ENCODE results near the gene NEBL.

NEBL gene

DNA sequence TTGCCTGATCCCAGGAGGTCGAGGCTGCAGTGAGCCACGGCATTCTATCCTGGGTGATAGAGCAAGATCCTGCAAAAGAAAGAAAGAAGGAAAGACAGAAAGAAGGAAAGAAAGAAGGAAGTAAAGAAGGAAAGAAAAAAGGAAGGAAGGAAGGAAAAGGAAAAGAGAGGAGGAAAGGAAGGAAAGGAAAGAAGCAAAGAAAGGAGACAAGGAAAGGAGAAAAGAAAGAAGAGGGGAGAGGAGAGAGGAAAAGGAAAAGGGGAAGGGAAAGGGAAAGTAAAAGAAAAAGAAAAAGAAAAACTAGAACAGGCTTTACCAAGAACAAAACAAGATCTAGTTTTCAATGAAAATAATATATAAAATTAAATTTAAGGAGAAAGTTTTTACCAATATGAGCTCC is 15.0 kb downstream of the NEBL start:
- Histone ChIP-seq H3K27ac (no peak overlapping the region), H3K9ac (ENCODE audit: insufficient read length) (no peak overlapping the region), H3K4me3 (no peak overlapping the region), H3K9me3 (ENCODE audit: low read depth, low read length) (no peaks in the 10 kb centered on the region), H3K36me3 (ENCODE audit: insufficient read depth, low read length) (no peaks in the 10 kb centered on the region)
- TF ChIP-seq POLR2AphosphoS5 (IDR thresholded peaks at IDR 0.05; ENCODE audit: borderline replicate concordance, low read depth, low read length) = no peak
- TF ChIP-seq FOXP2 (optimal IDR thresholded peaks at IDR 0.05; ENCODE audit: control extremely low read depth, extremely low read length, insufficient read depth) = no peak
- no peak for TF ChIP-seq EZH2 (IDR thresholded peaks at IDR 0.05)
- no peak for DNase-seq (ENCODE audit: low read depth, low spot score)

- H3K36me3 ChIP-seq (ENCODE audit: insufficient read depth, low read length) = no peaks in the 10 kb centered on the region
- H3K9ac ChIP-seq (ENCODE audit: insufficient read length) = no peak overlapping the region
- H3K9me3 ChIP-seq (ENCODE audit: low read depth, low read length) = no peaks in the 10 kb centered on the region
- no peak overlapping the region for H3K27ac ChIP-seq
- DNase-seq (ENCODE audit: low read depth, low spot score) = no peak
- no peak overlapping the region for H3K4me3 ChIP-seq
- TF ChIP-seq EZH2 (IDR thresholded peaks at IDR 0.05) = no peak
- TF ChIP-seq POLR2AphosphoS5 (IDR thresholded peaks at IDR 0.05; ENCODE audit: borderline replicate concordance, low read depth, low read length) = no peak
- TF ChIP-seq FOXP2 (optimal IDR thresholded peaks at IDR 0.05; ENCODE audit: control extremely low read depth, extremely low read length, insufficient read depth) = no peak
Measured at GRCh38 chr10:20879136-20879535, 18.0 kb downstream of the NEBL start.

- Histone ChIP-seq H3K9me3 (ENCODE audit: low read depth, low read length) (no peaks in the 10 kb centered on the region), H3K27ac (no peak overlapping the region), H3K36me3 (ENCODE audit: insufficient read depth, low read length) (no peaks in the 10 kb centered on the region), H3K9ac (ENCODE audit: insufficient read length) (no peak overlapping the region), H3K4me3 (no peak overlapping the region)
- TF ChIP-seq POLR2AphosphoS5 (IDR thresholded peaks at IDR 0.05; ENCODE audit: borderline replicate concordance, low read depth, low read length) (no peak), EZH2 (IDR thresholded peaks at IDR 0.05) (no peak), FOXP2 (optimal IDR thresholded peaks at IDR 0.05; ENCODE audit: control extremely low read depth, extremely low read length, insufficient read depth) (no peak)
- no peak for DNase-seq (ENCODE audit: low read depth, low spot score)
Measured at GRCh38 chr10:20877986-20878983, 18.8 kb downstream of the NEBL start.

GRCh38 chr10:20877554-20877953 is 19.6 kb downstream of the NEBL start:
- Histone ChIP-seq H3K9ac (ENCODE audit: insufficient read length) (no peak overlapping the region), H3K4me3 (no peak overlapping the region), H3K36me3 (ENCODE audit: insufficient read depth, low read length) (no peaks in the 10 kb centered on the region), H3K27ac (no peak overlapping the region), H3K9me3 (ENCODE audit: low read depth, low read length) (no peaks in the 10 kb centered on the region)
- TF ChIP-seq FOXP2 (optimal IDR thresholded peaks at IDR 0.05; ENCODE audit: control extremely low read depth, extremely low read length, insufficient read depth) (no peak), POLR2AphosphoS5 (IDR thresholded peaks at IDR 0.05; ENCODE audit: borderline replicate concordance, low read depth, low read length) (no peak), EZH2 (IDR thresholded peaks at IDR 0.05) (no peak)
- DNase-seq (ENCODE audit: low read depth, low spot score) = no peak

DNA sequence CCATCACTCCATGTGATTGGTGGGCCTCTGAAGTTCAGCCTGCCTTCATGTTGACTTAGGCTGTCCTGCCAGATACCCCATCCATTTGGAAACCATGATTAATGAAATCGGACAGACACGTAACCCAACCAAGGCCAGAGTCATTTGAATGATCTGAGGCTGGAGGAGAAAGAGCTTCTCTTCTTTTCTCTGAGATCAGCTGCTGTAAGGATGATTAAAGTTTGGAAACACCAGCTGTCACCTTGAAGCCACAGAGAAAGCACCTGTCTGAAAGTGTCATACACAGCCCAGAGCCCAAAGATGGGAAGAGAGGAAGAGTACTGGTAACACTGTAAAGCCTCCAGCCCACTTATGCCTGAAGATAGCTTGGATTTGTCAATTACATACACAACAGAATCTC is 22.9 kb downstream of the NEBL start:
- Histone ChIP-seq H3K36me3 (ENCODE audit: insufficient read depth, low read length) (no peaks in the 10 kb centered on the region), H3K9me3 (ENCODE audit: low read depth, low read length) (no peaks in the 10 kb centered on the region), H3K27ac (no peak overlapping the region), H3K4me3 (no peak overlapping the region), H3K9ac (ENCODE audit: insufficient read length) (no peak overlapping the region)
- DNase-seq (ENCODE audit: low read depth, low spot score) = no peak
- TF ChIP-seq POLR2AphosphoS5 (IDR thresholded peaks at IDR 0.05; ENCODE audit: borderline replicate concordance, low read depth, low read length) (no peak), EZH2 (IDR thresholded peaks at IDR 0.05) (no peak), FOXP2 (optimal IDR thresholded peaks at IDR 0.05; ENCODE audit: control extremely low read depth, extremely low read length, insufficient read depth) (no peak)

DNA sequence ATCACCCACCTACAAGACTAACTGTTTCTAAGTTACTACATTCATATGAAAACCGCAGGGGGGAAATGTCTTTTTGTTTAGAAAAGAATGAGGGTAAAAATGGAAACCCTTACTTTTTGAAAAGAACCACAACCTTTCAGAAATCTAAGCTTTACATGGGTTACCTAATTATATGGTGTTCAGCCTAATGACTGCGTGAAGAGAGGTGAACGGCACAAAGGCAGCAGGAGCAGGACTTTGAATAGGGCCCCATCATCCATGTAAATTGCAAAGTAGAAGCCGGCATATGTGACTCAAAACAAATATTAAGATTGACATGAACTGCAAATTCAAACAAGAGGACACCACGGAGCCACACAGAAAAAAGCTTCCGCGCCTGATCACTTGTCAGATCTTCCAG is 25.1 kb downstream of the NEBL start:
- Histone ChIP-seq H3K9ac (ENCODE audit: insufficient read length) (no peak overlapping the region), H3K4me3 (no peak overlapping the region), H3K27ac (no peak overlapping the region), H3K36me3 (ENCODE audit: insufficient read depth, low read length) (no peaks in the 10 kb centered on the region), H3K9me3 (ENCODE audit: low read depth, low read length) (no peaks in the 10 kb centered on the region)
- no peak for DNase-seq (ENCODE audit: low read depth, low spot score)
- TF ChIP-seq EZH2 (IDR thresholded peaks at IDR 0.05) = no peak
- TF ChIP-seq FOXP2 (optimal IDR thresholded peaks at IDR 0.05; ENCODE audit: control extremely low read depth, extremely low read length, insufficient read depth) = no peak
- TF ChIP-seq POLR2AphosphoS5 (IDR thresholded peaks at IDR 0.05; ENCODE audit: borderline replicate concordance, low read depth, low read length) = no peak

GRCh38 chr10:20870834-20871233 is 26.3 kb downstream of the NEBL start:
- Histone ChIP-seq H3K4me3 (no peak overlapping the region), H3K36me3 (ENCODE audit: insufficient read depth, low read length) (no peaks in the 10 kb centered on the region), H3K9me3 (ENCODE audit: low read depth, low read length) (no peaks in the 10 kb centered on the region), H3K9ac (ENCODE audit: insufficient read length) (no peak overlapping the region), H3K27ac (no peak overlapping the region)
- DNase-seq (ENCODE audit: low read depth, low spot score) = no peak
- no peak for TF ChIP-seq POLR2AphosphoS5 (IDR thresholded peaks at IDR 0.05; ENCODE audit: borderline replicate concordance, low read depth, low read length)
- no peak for TF ChIP-seq FOXP2 (optimal IDR thresholded peaks at IDR 0.05; ENCODE audit: control extremely low read depth, extremely low read length, insufficient read depth)
- no peak for TF ChIP-seq EZH2 (IDR thresholded peaks at IDR 0.05)

GRCh38 chr10:20863008-20863407 is 34.1 kb downstream of the NEBL start:
- H3K4me3 ChIP-seq = no peak overlapping the region
- no peak for DNase-seq (ENCODE audit: low read depth, low spot score)
- no peaks in the 10 kb centered on the region for H3K9me3 ChIP-seq (ENCODE audit: low read depth, low read length)
- no peak overlapping the region for H3K27ac ChIP-seq
- no peak overlapping the region for H3K9ac ChIP-seq (ENCODE audit: insufficient read length)
- TF ChIP-seq EZH2 (IDR thresholded peaks at IDR 0.05) = no peak
- TF ChIP-seq FOXP2 (optimal IDR thresholded peaks at IDR 0.05; ENCODE audit: control extremely low read depth, extremely low read length, insufficient read depth) = no peak
- TF ChIP-seq POLR2AphosphoS5 (IDR thresholded peaks at IDR 0.05; ENCODE audit: borderline replicate concordance, low read depth, low read length) = no peak
- H3K36me3 ChIP-seq (ENCODE audit: insufficient read depth, low read length) = no peaks in the 10 kb centered on the region
